Measurements from ENCODE around the gene MEF2D. TPM values are rescaled to one million over a fixed set of nuclear protein-coding genes. Genes with fewer than 3 reads are reported as not detected.

The MEF2D gene
- total RNA-seq, 1 experiment from 2014 or later: 18.3 TPM

DNA sequence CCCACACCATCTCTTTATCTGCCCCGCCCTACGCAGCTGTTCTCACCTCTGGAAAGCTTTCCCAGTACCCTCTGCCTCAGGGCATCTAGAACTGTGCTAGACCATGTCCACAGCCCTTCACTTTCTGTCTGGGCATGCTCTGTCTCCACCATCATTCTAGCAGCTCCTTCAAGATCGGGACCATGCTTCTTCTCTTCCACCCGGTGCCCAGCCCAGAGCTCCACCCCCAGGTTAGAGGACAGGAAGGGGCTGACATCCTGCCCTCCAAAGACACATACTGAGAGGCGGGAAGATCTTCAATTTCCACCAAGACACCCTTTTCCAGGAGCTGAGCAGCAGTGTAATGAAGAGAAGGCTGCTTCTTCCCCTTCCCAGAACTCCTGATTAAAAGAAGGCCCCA lies 27.7 kb upstream of the MEF2D start:
- intact Hi-C loops (cut with micrococcal nuclease; ENCODE audit: unreplicated experiment): no loop called here
- Histone ChIP-seq H3K4me1 (ENCODE audit: insufficient read depth, low read length, poor library complexity, severe bottlenecking) (no peaks in the 10 kb centered on the region), H3K27ac (ENCODE audit: low read depth, low read length, poor library complexity, severe bottlenecking) (no peak overlapping the region), H3K4me3 (ENCODE audit: low read depth, low read length, poor library complexity, severe bottlenecking) (no peak overlapping the region), H3K9me3 (ENCODE audit: low read depth, low read length, poor library complexity, severe bottlenecking) (no peaks in the 10 kb centered on the region), H3K36me3 (ENCODE audit: insufficient read depth, low read length, poor library complexity, severe bottlenecking) (peaks cover 30% of the 10 kb centered on the region), H3K27me3 (replicated peaks; ENCODE audit: insufficient read depth, low read depth, low read length, poor library complexity) (no peaks in the 10 kb centered on the region)
- TF ChIP-seq EZH2 (IDR thresholded peaks at IDR 0.05; ENCODE audit: borderline replicate concordance, low read depth, low read length, poor library complexity, severe bottlenecking): no peak
- no peak for TF ChIP-seq CTCF (conservative IDR thresholded peaks at IDR 0.05; ENCODE audit: low read depth, low read length)
- ChIA-PET CTCF (no interaction called here), POLR2A (ENCODE audit: low non-redundant PET) (no interaction called here)
- DNase-seq (ENCODE audit: low spot score): no peak
- BruUV-seq (replicated peaks): no TSS peak

GRCh38 chr1:156527584-156527983 lies 27.0 kb upstream of the MEF2D start:
- no peak overlapping the region for H3K4me3 ChIP-seq (ENCODE audit: low read depth, low read length, poor library complexity, severe bottlenecking)
- intact Hi-C loops (cut with micrococcal nuclease; ENCODE audit: unreplicated experiment): no loop called here
- no peaks in the 10 kb centered on the region for H3K4me1 ChIP-seq (ENCODE audit: insufficient read depth, low read length, poor library complexity, severe bottlenecking)
- BruUV-seq (replicated peaks): no TSS peak
- no peaks in the 10 kb centered on the region for H3K27me3 ChIP-seq (replicated peaks; ENCODE audit: insufficient read depth, low read depth, low read length, poor library complexity)
- peaks cover 30% of the 10 kb centered on the region for H3K36me3 ChIP-seq (ENCODE audit: insufficient read depth, low read length, poor library complexity, severe bottlenecking)
- no peak for DNase-seq (ENCODE audit: low spot score)
- no peaks in the 10 kb centered on the region for H3K9me3 ChIP-seq (ENCODE audit: low read depth, low read length, poor library complexity, severe bottlenecking)
- no peak overlapping the region for H3K27ac ChIP-seq (ENCODE audit: low read depth, low read length, poor library complexity, severe bottlenecking)
- TF ChIP-seq EZH2 (IDR thresholded peaks at IDR 0.05; ENCODE audit: borderline replicate concordance, low read depth, low read length, poor library complexity, severe bottlenecking) (no peak), CTCF (conservative IDR thresholded peaks at IDR 0.05; ENCODE audit: low read depth, low read length) (no peak)
- ChIA-PET CTCF (no interaction called here), POLR2A (ENCODE audit: low non-redundant PET) (no interaction called here)

- Histone ChIP-seq H3K4me1 (ENCODE audit: insufficient read depth, low read length, poor library complexity, severe bottlenecking) (no peaks in the 10 kb centered on the region), H3K36me3 (ENCODE audit: insufficient read depth, low read length, poor library complexity, severe bottlenecking) (peaks cover 28% of the 10 kb centered on the region), H3K27ac (ENCODE audit: low read depth, low read length, poor library complexity, severe bottlenecking) (no peak overlapping the region), H3K9me3 (ENCODE audit: low read depth, low read length, poor library complexity, severe bottlenecking) (no peaks in the 10 kb centered on the region), H3K27me3 (replicated peaks; ENCODE audit: insufficient read depth, low read depth, low read length, poor library complexity) (no peaks in the 10 kb centered on the region), H3K4me3 (ENCODE audit: low read depth, low read length, poor library complexity, severe bottlenecking) (no peak overlapping the region)
- intact Hi-C loops (cut with micrococcal nuclease; ENCODE audit: unreplicated experiment): no loop called here
- ChIA-PET CTCF (interaction anchor here (0.5 kb wide), 1 partner anchor 60 kb away, joined by 3 read pairs; no protein-coding TSS in a partner anchor), POLR2A (ENCODE audit: low non-redundant PET) (no interaction called here)
- TF ChIP-seq CTCF (conservative IDR thresholded peaks at IDR 0.05; ENCODE audit: low read depth, low read length) (no peak), EZH2 (IDR thresholded peaks at IDR 0.05; ENCODE audit: borderline replicate concordance, low read depth, low read length, poor library complexity, severe bottlenecking) (no peak)
- TSS peak; percentile 38 for BruUV-seq (replicated peaks)
- DNase-seq (ENCODE audit: low spot score): no peak
These were observed 25.4 kb upstream of the MEF2D start for GRCh38 chr1:156525856-156526489.

Measured in A673 (cell line).